ENCODE results near the gene PNRC1. TPM values are rescaled to one million over a fixed set of nuclear protein-coding genes. Genes with fewer than 3 reads are reported as not detected.

Gene PNRC1
- total RNA-seq, 1 experiment from 2014 or later = 45.1 TPM

- Histone ChIP-seq H3K4me1 (0 out of 2 replicates have a peak, but pooled peaks cover 4% of the 10 kb centered on the region), H3K9me3 (no peaks in the 10 kb centered on the region), H3K36me3 (ENCODE audit: control insufficient read depth, insufficient read depth, low read length) (peaks cover 2% of the 10 kb centered on the region; the same call in 1 of the 2 replicates), H3K27me3 (replicated peaks; ENCODE audit: control insufficient read depth, insufficient read depth, low read length) (no peaks in the 10 kb centered on the region), H3K4me3 (ENCODE audit: low read depth, low read length) (no peak overlapping the region)
- DNase-seq = no peak
- CTCF ChIA-PET = interaction anchor here (0.6 kb wide), 1 partner anchor 163 kb away, joined by 3 read pairs; no protein-coding TSS in a partner anchor
- no TSS peak for BruUV-seq (replicated peaks)
- no peak overlapping the region for H3K4me3 Mint-ChIP-seq (ENCODE audit: unreplicated experiment)
- H3K4me1 Mint-ChIP-seq (ENCODE audit: low read depth, unreplicated experiment) = peaks cover 8% of the 10 kb centered on the region
- POLR2A ChIA-PET = interaction anchor here (0.6 to 0.7 kb wide), 2 partner anchors 270 to 698 kb away, joined by 3 read pairs; no protein-coding TSS in a partner anchor
- no peak overlapping the region for H3K27ac Mint-ChIP-seq (ENCODE audit: unreplicated experiment)
- H3K9me3 Mint-ChIP-seq (ENCODE audit: unreplicated experiment) = no peaks in the 10 kb centered on the region
- no peak for TF ChIP-seq CTCF (IDR thresholded peaks at IDR 0.05; ENCODE audit: insufficient read depth in 1 of 2, low read depth in 1 of 2, low read length in 1 of 2, severe bottlenecking in 1 of 2, unreplicated experiment in 1 of 2)
- H3K36me3 Mint-ChIP-seq (ENCODE audit: insufficient read depth, unreplicated experiment) = peaks cover 63% of the 10 kb centered on the region
- no peaks in the 10 kb centered on the region for H3K27me3 Mint-ChIP-seq (ENCODE audit: insufficient read depth, unreplicated experiment)
- intact Hi-C loops (cut with micrococcal nuclease; ENCODE audit: unreplicated experiment) = no loop called here
Observed at GRCh38 chr6:89084954-89085353, 4.4 kb downstream of the PNRC1 start.

- 0 out of 2 replicates have a peak, but pooled peaks cover 4% of the 10 kb centered on the region for H3K4me1 ChIP-seq
- no peak for TF ChIP-seq CTCF (IDR thresholded peaks at IDR 0.05; ENCODE audit: insufficient read depth in 1 of 2, low read depth in 1 of 2, low read length in 1 of 2, severe bottlenecking in 1 of 2, unreplicated experiment in 1 of 2)
- H3K36me3 ChIP-seq (ENCODE audit: control insufficient read depth, insufficient read depth, low read length) = peaks cover 2% of the 10 kb centered on the region; the same call in 1 of the 2 replicates
- H3K27me3 Mint-ChIP-seq (ENCODE audit: insufficient read depth, unreplicated experiment) = no peaks in the 10 kb centered on the region
- no TSS peak for BruUV-seq (replicated peaks)
- DNase-seq = no peak
- POLR2A ChIA-PET = interaction anchor here (0.5 to 0.7 kb wide), 2 partner anchors 15 to 697 kb away, joined by 3 to 6 read pairs; no protein-coding TSS in a partner anchor
- CTCF ChIA-PET = interaction anchor here (0.6 kb wide), 1 partner anchor 164 kb away, joined by 3 read pairs; no protein-coding TSS in a partner anchor
- H3K27ac Mint-ChIP-seq (ENCODE audit: unreplicated experiment) = no peak overlapping the region
- no peak overlapping the region for H3K4me3 Mint-ChIP-seq (ENCODE audit: unreplicated experiment)
- H3K9me3 ChIP-seq = no peaks in the 10 kb centered on the region
- H3K4me1 Mint-ChIP-seq (ENCODE audit: low read depth, unreplicated experiment) = peaks cover 8% of the 10 kb centered on the region
- H3K27me3 ChIP-seq (replicated peaks; ENCODE audit: control insufficient read depth, insufficient read depth, low read length) = no peaks in the 10 kb centered on the region
- peaks cover 56% of the 10 kb centered on the region for H3K36me3 Mint-ChIP-seq (ENCODE audit: insufficient read depth, unreplicated experiment)
- no peak overlapping the region for H3K4me3 ChIP-seq (ENCODE audit: low read depth, low read length)
- H3K9me3 Mint-ChIP-seq (ENCODE audit: unreplicated experiment) = no peaks in the 10 kb centered on the region
- intact Hi-C loops (cut with micrococcal nuclease; ENCODE audit: unreplicated experiment) = no loop called here
Observed at GRCh38 chr6:89085409-89086205, 5.1 kb downstream of the PNRC1 start.

GRCh38 chr6:89087881-89088280 is 7.3 kb downstream of the PNRC1 start:
- Histone ChIP-seq H3K36me3 (ENCODE audit: control insufficient read depth, insufficient read depth, low read length) (0 out of 2 replicates have a peak, but pooled peaks cover 2% of the 10 kb centered on the region), H3K4me3 (ENCODE audit: low read depth, low read length) (no peak overlapping the region), H3K27me3 (replicated peaks; ENCODE audit: control insufficient read depth, insufficient read depth, low read length) (no peaks in the 10 kb centered on the region), H3K9me3 (no peaks in the 10 kb centered on the region), H3K4me1 (0 out of 2 replicates have a peak, but pooled peaks cover 4% of the 10 kb centered on the region)
- ChIA-PET CTCF (no interaction called here), POLR2A (no interaction called here)
- DNase-seq = no peak
- H3K27me3 Mint-ChIP-seq (ENCODE audit: insufficient read depth, unreplicated experiment) = no peaks in the 10 kb centered on the region
- no TSS peak for BruUV-seq (replicated peaks)
- TF ChIP-seq CTCF (IDR thresholded peaks at IDR 0.05; ENCODE audit: insufficient read depth in 1 of 2, low read depth in 1 of 2, low read length in 1 of 2, severe bottlenecking in 1 of 2, unreplicated experiment in 1 of 2) = no peak
- H3K9me3 Mint-ChIP-seq (ENCODE audit: unreplicated experiment) = no peaks in the 10 kb centered on the region
- peaks cover 8% of the 10 kb centered on the region for H3K4me1 Mint-ChIP-seq (ENCODE audit: low read depth, unreplicated experiment)
- peaks cover 36% of the 10 kb centered on the region for H3K36me3 Mint-ChIP-seq (ENCODE audit: insufficient read depth, unreplicated experiment)
- intact Hi-C loops (cut with micrococcal nuclease; ENCODE audit: unreplicated experiment) = no loop called here
- no peak overlapping the region for H3K4me3 Mint-ChIP-seq (ENCODE audit: unreplicated experiment)
- no peak overlapping the region for H3K27ac Mint-ChIP-seq (ENCODE audit: unreplicated experiment)
